Measurements from ENCODE around the gene LTBP1. TPM values are rescaled to one million over a fixed set of nuclear protein-coding genes. Genes with fewer than 3 reads are reported as not detected.

LTBP1 gene
- total RNA-seq, 1 experiment from 2014 or later = 11.8 TPM

- Histone ChIP-seq H3K27ac (ENCODE audit: low read length) (no peak overlapping the region), H2AFZ (ENCODE audit: low read length) (no peak overlapping the region), H3K9me3 (ENCODE audit: low read length) (0 out of 2 replicates have a peak, but pooled peaks cover 4% of the 10 kb centered on the region), H3K36me3 (ENCODE audit: insufficient read depth, low read length) (no peaks in the 10 kb centered on the region), H4K20me1 (ENCODE audit: insufficient read depth, low read depth, low read length) (no peaks in the 10 kb centered on the region), H3K9me2 (replicated peaks; ENCODE audit: insufficient read depth, low read length) (no peaks in the 10 kb centered on the region), H3K4me1 (ENCODE audit: low read length) (no peaks in the 10 kb centered on the region), H3K9ac (ENCODE audit: low read length) (no peak overlapping the region), H3K4me3 (ENCODE audit: low read length) (no peak overlapping the region), H3K79me2 (ENCODE audit: low read length) (no peaks in the 10 kb centered on the region), H3K4me2 (ENCODE audit: low read depth, low read length, poor library complexity, severe bottlenecking) (no peak overlapping the region), H3K27me3 (ENCODE audit: low read length) (no peaks in the 10 kb centered on the region)
- DNase-seq = no peak
Measured at GRCh38 chr2:33408109-33408508, 461.4 kb downstream of the LTBP1 start.

DNA sequence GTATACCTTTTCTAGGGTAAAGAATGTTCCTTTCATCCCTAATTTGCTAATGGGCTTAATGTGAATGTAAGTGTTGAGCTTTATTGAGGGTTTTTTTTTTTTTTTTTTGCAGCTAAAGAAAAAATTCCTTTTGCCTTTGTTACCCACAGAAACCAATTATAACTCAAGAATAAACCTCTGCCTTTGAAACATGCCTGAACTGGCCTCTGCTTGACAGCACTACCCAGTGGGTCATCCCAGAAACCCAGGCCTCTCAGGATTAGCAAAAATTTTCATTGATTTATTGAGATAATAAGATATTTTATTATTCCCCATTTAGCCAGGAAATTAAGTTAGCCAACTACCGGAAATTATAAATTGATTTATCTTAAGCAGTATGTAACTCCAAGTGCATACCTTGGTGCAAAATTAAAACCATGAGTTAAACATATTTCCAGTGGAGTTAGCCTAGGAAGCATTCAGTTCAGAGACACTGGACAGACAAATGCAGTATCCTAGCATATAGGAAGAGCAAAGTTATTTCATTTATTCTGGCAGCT lies 462.7 kb downstream of the LTBP1 start:
- no peaks in the 10 kb centered on the region for H3K9me2 ChIP-seq (replicated peaks; ENCODE audit: insufficient read depth, low read length)
- no peaks in the 10 kb centered on the region for H3K36me3 ChIP-seq (ENCODE audit: insufficient read depth, low read length)
- no peaks in the 10 kb centered on the region for H3K79me2 ChIP-seq (ENCODE audit: low read length)
- H4K20me1 ChIP-seq (ENCODE audit: insufficient read depth, low read depth, low read length) = no peaks in the 10 kb centered on the region
- no peak overlapping the region for H3K27ac ChIP-seq (ENCODE audit: low read length)
- DNase-seq = no peak
- no peaks in the 10 kb centered on the region for H3K27me3 ChIP-seq (ENCODE audit: low read length)
- no peak overlapping the region for H3K4me2 ChIP-seq (ENCODE audit: low read depth, low read length, poor library complexity, severe bottlenecking)
- 0 out of 2 replicates have a peak, but pooled peaks cover 4% of the 10 kb centered on the region for H3K9me3 ChIP-seq (ENCODE audit: low read length)
- H2AFZ ChIP-seq (ENCODE audit: low read length) = no peak overlapping the region
- H3K4me3 ChIP-seq (ENCODE audit: low read length) = no peak overlapping the region
- no peaks in the 10 kb centered on the region for H3K4me1 ChIP-seq (ENCODE audit: low read length)
- no peak overlapping the region for H3K9ac ChIP-seq (ENCODE audit: low read length)

GRCh38 chr2:33411765-33412164 lies 465.0 kb downstream of the LTBP1 start:
- no peaks in the 10 kb centered on the region for H3K79me2 ChIP-seq (ENCODE audit: low read length)
- H3K4me1 ChIP-seq (ENCODE audit: low read length) = no peaks in the 10 kb centered on the region
- H3K27ac ChIP-seq (ENCODE audit: low read length) = no peak overlapping the region
- H3K9me2 ChIP-seq (replicated peaks; ENCODE audit: insufficient read depth, low read length) = no peaks in the 10 kb centered on the region
- no peaks in the 10 kb centered on the region for H3K27me3 ChIP-seq (ENCODE audit: low read length)
- 0 out of 2 replicates have a peak, but pooled peaks cover 4% of the 10 kb centered on the region for H3K9me3 ChIP-seq (ENCODE audit: low read length)
- H3K9ac ChIP-seq (ENCODE audit: low read length) = no peak overlapping the region
- H4K20me1 ChIP-seq (ENCODE audit: insufficient read depth, low read depth, low read length) = no peaks in the 10 kb centered on the region
- no peak overlapping the region for H3K4me3 ChIP-seq (ENCODE audit: low read length)
- DNase-seq = no peak
- no peak overlapping the region for H3K4me2 ChIP-seq (ENCODE audit: low read depth, low read length, poor library complexity, severe bottlenecking)
- H2AFZ ChIP-seq (ENCODE audit: low read length) = no peak overlapping the region
- no peaks in the 10 kb centered on the region for H3K36me3 ChIP-seq (ENCODE audit: insufficient read depth, low read length)

- H3K27me3 ChIP-seq (ENCODE audit: low read length) = no peaks in the 10 kb centered on the region
Measured at GRCh38 chr2:33412920-33413319, 466.2 kb downstream of the LTBP1 start.

GRCh38 chr2:33419581-33420200 lies 472.9 kb downstream of the LTBP1 start:
- H3K4me2 ChIP-seq (ENCODE audit: low read depth, low read length, poor library complexity, severe bottlenecking) = no peak overlapping the region
- H3K9me2 ChIP-seq (replicated peaks; ENCODE audit: insufficient read depth, low read length) = no peaks in the 10 kb centered on the region
- H4K20me1 ChIP-seq (ENCODE audit: insufficient read depth, low read depth, low read length) = no peaks in the 10 kb centered on the region
- H2AFZ ChIP-seq (ENCODE audit: low read length) = no peak overlapping the region
- H3K27me3 ChIP-seq (ENCODE audit: low read length) = no peaks in the 10 kb centered on the region
- no peak overlapping the region for H3K4me3 ChIP-seq (ENCODE audit: low read length)
- no peak overlapping the region for H3K9ac ChIP-seq (ENCODE audit: low read length)
- H3K36me3 ChIP-seq (ENCODE audit: insufficient read depth, low read length) = no peaks in the 10 kb centered on the region
- H3K4me1 ChIP-seq (ENCODE audit: low read length) = no peaks in the 10 kb centered on the region
- DNase-seq = no peak
- H3K27ac ChIP-seq (ENCODE audit: low read length) = no peak overlapping the region
- H3K79me2 ChIP-seq (ENCODE audit: low read length) = no peaks in the 10 kb centered on the region
- no peaks in the 10 kb centered on the region for H3K9me3 ChIP-seq (ENCODE audit: low read length)

More at GRCh38 chr2:33412920-33413319, 466.2 kb downstream of the LTBP1 start:
- Histone ChIP-seq H3K27ac (ENCODE audit: low read length) (no peak overlapping the region), H3K9me3 (ENCODE audit: low read length) (0 out of 2 replicates have a peak, but pooled peaks cover 4% of the 10 kb centered on the region), H3K36me3 (ENCODE audit: insufficient read depth, low read length) (no peaks in the 10 kb centered on the region), H3K9me2 (replicated peaks; ENCODE audit: insufficient read depth, low read length) (no peaks in the 10 kb centered on the region), H3K79me2 (ENCODE audit: low read length) (no peaks in the 10 kb centered on the region), H3K4me3 (ENCODE audit: low read length) (no peak overlapping the region), H4K20me1 (ENCODE audit: insufficient read depth, low read depth, low read length) (no peaks in the 10 kb centered on the region), H3K4me2 (ENCODE audit: low read depth, low read length, poor library complexity, severe bottlenecking) (no peak overlapping the region), H3K4me1 (ENCODE audit: low read length) (no peaks in the 10 kb centered on the region), H3K9ac (ENCODE audit: low read length) (no peak overlapping the region), H2AFZ (ENCODE audit: low read length) (no peak overlapping the region)
- no peak for DNase-seq

GRCh38 chr2:33420726-33421125 lies 474.0 kb downstream of the LTBP1 start:
- Histone ChIP-seq H3K9ac (ENCODE audit: low read length) (no peak overlapping the region), H3K4me1 (ENCODE audit: low read length) (no peaks in the 10 kb centered on the region), H2AFZ (ENCODE audit: low read length) (no peak overlapping the region), H3K4me2 (ENCODE audit: low read depth, low read length, poor library complexity, severe bottlenecking) (no peak overlapping the region), H3K4me3 (ENCODE audit: low read length) (no peak overlapping the region), H3K9me2 (replicated peaks; ENCODE audit: insufficient read depth, low read length) (no peaks in the 10 kb centered on the region), H4K20me1 (ENCODE audit: insufficient read depth, low read depth, low read length) (no peaks in the 10 kb centered on the region), H3K36me3 (ENCODE audit: insufficient read depth, low read length) (no peaks in the 10 kb centered on the region), H3K9me3 (ENCODE audit: low read length) (no peaks in the 10 kb centered on the region), H3K27me3 (ENCODE audit: low read length) (no peaks in the 10 kb centered on the region), H3K27ac (ENCODE audit: low read length) (no peak overlapping the region), H3K79me2 (ENCODE audit: low read length) (no peaks in the 10 kb centered on the region)
- no peak for DNase-seq

- H3K27ac ChIP-seq (ENCODE audit: low read length) = no peak overlapping the region
- H4K20me1 ChIP-seq (ENCODE audit: insufficient read depth, low read depth, low read length) = no peaks in the 10 kb centered on the region
- H3K4me3 ChIP-seq (ENCODE audit: low read length) = no peak overlapping the region
- DNase-seq = no peak
- no peak overlapping the region for H3K9ac ChIP-seq (ENCODE audit: low read length)
- H2AFZ ChIP-seq (ENCODE audit: low read length) = no peak overlapping the region
- H3K27me3 ChIP-seq (ENCODE audit: low read length) = no peaks in the 10 kb centered on the region
- no peaks in the 10 kb centered on the region for H3K9me3 ChIP-seq (ENCODE audit: low read length)
- H3K9me2 ChIP-seq (replicated peaks; ENCODE audit: insufficient read depth, low read length) = no peaks in the 10 kb centered on the region
- H3K4me1 ChIP-seq (ENCODE audit: low read length) = no peaks in the 10 kb centered on the region
- H3K4me2 ChIP-seq (ENCODE audit: low read depth, low read length, poor library complexity, severe bottlenecking) = no peak overlapping the region
- no peaks in the 10 kb centered on the region for H3K79me2 ChIP-seq (ENCODE audit: low read length)
- no peaks in the 10 kb centered on the region for H3K36me3 ChIP-seq (ENCODE audit: insufficient read depth, low read length)
Measured at GRCh38 chr2:33421820-33422219, 475.1 kb downstream of the LTBP1 start.

GRCh38 chr2:33425161-33425560 lies 478.4 kb downstream of the LTBP1 start:
- H3K4me1 ChIP-seq (ENCODE audit: low read length) = no peaks in the 10 kb centered on the region
- H2AFZ ChIP-seq (ENCODE audit: low read length) = no peak overlapping the region
- H4K20me1 ChIP-seq (ENCODE audit: insufficient read depth, low read depth, low read length) = no peaks in the 10 kb centered on the region
- H3K9me3 ChIP-seq (ENCODE audit: low read length) = no peaks in the 10 kb centered on the region
- no peak for DNase-seq
- H3K4me3 ChIP-seq (ENCODE audit: low read length) = no peak overlapping the region
- no peaks in the 10 kb centered on the region for H3K9me2 ChIP-seq (replicated peaks; ENCODE audit: insufficient read depth, low read length)
- H3K27me3 ChIP-seq (ENCODE audit: low read length) = no peaks in the 10 kb centered on the region
- H3K4me2 ChIP-seq (ENCODE audit: low read depth, low read length, poor library complexity, severe bottlenecking) = no peak overlapping the region
- H3K36me3 ChIP-seq (ENCODE audit: insufficient read depth, low read length) = no peaks in the 10 kb centered on the region
- no peaks in the 10 kb centered on the region for H3K79me2 ChIP-seq (ENCODE audit: low read length)
- H3K27ac ChIP-seq (ENCODE audit: low read length) = no peak overlapping the region
- H3K9ac ChIP-seq (ENCODE audit: low read length) = no peak overlapping the region
